Left lung (tissue), 10 donors: ENCODE results near the gene PSG11. TPM values are rescaled to one million over a fixed set of nuclear protein-coding genes. Genes with fewer than 3 reads are reported as not detected.

ENCODE experiments used
- ATAC-seq: fragments of 200-7000 bp; cut with Tn5 transposase; one replicate; pipeline ENCODE4 v1.9.1; 2020; ENCODE audit warnings: moderate library complexity
- DNase-seq, 4 donors: peaks; one replicate each; pipeline ENCODE4 v3.0.0-alpha.2; 2013 to 2020
- H3K27ac ChIP-seq, 2 donors: fragments of 200-600 bp; sonication (generic) in 1 of 2; one replicate each; pipeline versions ENCODE4 v1.5.0 to v1.8.0; 2020 to 2021
- H3K27me3 ChIP-seq, 2 donors: fragments of 200-600 bp; sonication (generic) in 1 of 2; one replicate each; pipeline versions ENCODE4 v1.5.0 to v1.8.0; 2020 to 2021
- H3K36me3 ChIP-seq, 2 donors: fragments of 200-600 bp; sonication (generic) in 1 of 2; one replicate each; pipeline versions ENCODE4 v1.5.0 to v1.8.0; 2020 to 2021
- H3K4me1 ChIP-seq, 2 donors: fragments of 200-600 bp; one replicate each; pipeline ENCODE4 v1.8.0; 2021
- H3K4me3 ChIP-seq, 2 donors: fragments of 200-600 bp; sonication (generic) in 1 of 2; one replicate each; pipeline versions ENCODE4 v1.5.0 to v1.8.0; 2020 to 2021; ENCODE audit warnings: mild to moderate bottlenecking in 1 of 2
- H3K9me3 ChIP-seq, 2 donors: fragments of 200-600 bp; sonication (generic) in 1 of 2; one replicate each; pipeline versions ENCODE4 v1.5.0 to v1.8.0; 2020 to 2021
- intact Hi-C, 2 donors: fragments of 100-400 bp; cut with DNase I; formaldehyde crosslinking; loops; one replicate each; pipeline versions ENCODE4 v1.11.2 to v1.14.2; 2022
- polyA plus RNA-seq, 6 donors: library from polyadenylated mRNA; unstranded; fragments of 120-200 nt; gene quantifications; one replicate each; pipeline ENCODE4 v1.2.1, GENCODE V29; 2013; ENCODE audit not compliant: insufficient read length in 6 of 6
- total RNA-seq, 2 donors: library from RNA; stranded (reverse); fragmentation: NEBNext Ultra II Directional; extraction: Animal tissue kit (Norgen Biotek cat#: 25700); gene quantifications; one replicate each; pipeline ENCODE4 v1.2.1, GENCODE V29; 2021
- TF ChIP-seq, protein P1 (sequence below), 2 donors: fragments of 200-600 bp; sonication (generic) in 1 of 2; IDR thresholded peaks; one replicate each; pipeline versions ENCODE4 v1.5.0 to v1.8.0; 2021; ENCODE audit warnings: antibody characterized with exemption in 2 of 2
- donor health status: DM: no; HTN: yes; CAD: no.
- donor health status: DM: no; HTN: no; CAD: no.

The PSG11 gene
- total and polyA plus RNA-seq, 8 donors: 0.24 TPM; not detected in 7

DNA sequence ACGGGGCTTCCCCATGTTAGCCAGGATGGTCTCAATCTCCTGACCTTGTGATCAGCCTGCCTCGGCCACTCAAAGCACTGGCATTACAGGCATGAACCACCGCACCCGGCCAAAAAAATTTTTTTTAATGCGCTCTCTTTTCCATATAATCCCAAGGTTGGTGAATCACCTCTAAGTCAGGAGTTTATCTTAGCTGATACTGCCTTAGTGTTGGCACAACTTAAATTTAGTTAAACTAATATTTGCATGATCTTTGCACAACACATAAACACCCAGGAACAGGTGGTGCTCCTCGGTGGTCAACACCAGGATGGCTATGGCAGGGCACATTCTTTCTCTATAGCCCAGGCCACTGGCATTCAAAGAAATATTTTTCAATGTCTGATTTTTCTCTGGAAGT is 65.2 kb downstream of the PSG11 start:
- Histone ChIP-seq H3K9me3 (no peaks in the 10 kb centered on the region), H3K36me3 (no peaks in the 10 kb centered on the region), H3K4me1 (no peaks in the 10 kb centered on the region), H3K27me3 (peaks cover 0 to 4% of the 10 kb centered on the region in 2 donors), H3K4me3 (no peak overlapping the region), H3K27ac (no peak overlapping the region)
- intact Hi-C loops: no loop called here
- TF ChIP-seq, protein P1, sequence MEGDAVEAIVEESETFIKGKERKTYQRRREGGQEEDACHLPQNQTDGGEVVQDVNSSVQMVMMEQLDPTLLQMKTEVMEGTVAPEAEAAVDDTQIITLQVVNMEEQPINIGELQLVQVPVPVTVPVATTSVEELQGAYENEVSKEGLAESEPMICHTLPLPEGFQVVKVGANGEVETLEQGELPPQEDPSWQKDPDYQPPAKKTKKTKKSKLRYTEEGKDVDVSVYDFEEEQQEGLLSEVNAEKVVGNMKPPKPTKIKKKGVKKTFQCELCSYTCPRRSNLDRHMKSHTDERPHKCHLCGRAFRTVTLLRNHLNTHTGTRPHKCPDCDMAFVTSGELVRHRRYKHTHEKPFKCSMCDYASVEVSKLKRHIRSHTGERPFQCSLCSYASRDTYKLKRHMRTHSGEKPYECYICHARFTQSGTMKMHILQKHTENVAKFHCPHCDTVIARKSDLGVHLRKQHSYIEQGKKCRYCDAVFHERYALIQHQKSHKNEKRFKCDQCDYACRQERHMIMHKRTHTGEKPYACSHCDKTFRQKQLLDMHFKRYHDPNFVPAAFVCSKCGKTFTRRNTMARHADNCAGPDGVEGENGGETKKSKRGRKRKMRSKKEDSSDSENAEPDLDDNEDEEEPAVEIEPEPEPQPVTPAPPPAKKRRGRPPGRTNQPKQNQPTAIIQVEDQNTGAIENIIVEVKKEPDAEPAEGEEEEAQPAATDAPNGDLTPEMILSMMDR (IDR thresholded peaks at IDR 0.05): no peak
- ATAC-seq (no peak), DNase-seq (no peak)

Other genes with a start within 250 kb of the PSG11 start
- gene PSG1, start 146.8 kb downstream of the PSG11 start, total RNA-seq: not detected
- gene PSG1, start 146.8 kb downstream of the PSG11 start, polyA plus RNA-seq: 1 to 10 TPM in 1 of 6 donors, not detected in 5; 1.1 TPM
- gene PSG6, start 108.6 kb downstream of the PSG11 start, total RNA-seq: not detected
- under 1 TPM in 1 of 6 donors, not detected in 5; 0.21 TPM for gene PSG6, start 108.6 kb downstream of the PSG11 start, polyA plus RNA-seq
- gene PSG7, start 89.3 kb downstream of the PSG11 start, total RNA-seq: not detected
- not detected for gene PSG7, start 89.3 kb downstream of the PSG11 start, polyA plus RNA-seq
- gene PSG2, start 56.2 kb upstream of the PSG11 start, total RNA-seq: not detected
- gene PSG2, start 56.2 kb upstream of the PSG11 start, polyA plus RNA-seq: under 1 TPM in 2 of 6 donors, not detected in 4; 0.27 to 0.68 TPM
- gene PSG5, start 160.1 kb upstream of the PSG11 start, total RNA-seq: not detected
- under 1 TPM in 2 of 6 donors, not detected in 4; 0.07 to 0.59 TPM for gene PSG5, start 160.1 kb upstream of the PSG11 start, polyA plus RNA-seq
- not detected for gene PSG4, start 179.2 kb upstream of the PSG11 start, total RNA-seq
- under 1 TPM in 1 of 6 donors, not detected in 5; 0.67 TPM for gene PSG4, start 179.2 kb upstream of the PSG11 start, polyA plus RNA-seq
- gene PSG9, start 243.1 kb upstream of the PSG11 start, total RNA-seq: not detected
- under 1 TPM in 1 of 6 donors, not detected in 5; 0.52 TPM for gene PSG9, start 243.1 kb upstream of the PSG11 start, polyA plus RNA-seq